Activated CD8-positive, alpha-beta memory T cell treated with anti-CD3 and anti-CD28 coated beads for 36 hours (primary cell): ENCODE data around the gene SLX4IP. TPM values are rescaled to one million over a fixed set of nuclear protein-coding genes. Genes with fewer than 3 reads are reported as not detected.

ENCODE experiments used
- CTCF ChIA-PET: fragments of 350-600 bp; sonication (Branson Sonifier 250); formaldehyde crosslinking; loops from one replicate; lab custom pipeline; 2021; ENCODE audit warnings: antibody characterized with exemption; lab: Charles Lee
- POLR2A ChIA-PET: fragments of 350-600 bp; sonication (Branson Sonifier 250); formaldehyde crosslinking; loops from one replicate; lab custom pipeline; 2021; ENCODE audit warnings: antibody characterized with exemption; lab: Charles Lee
- total RNA-seq, 2 experiments: library from RNA; stranded (reverse); gene quantifications; one replicate each; pipeline ENCODE4 v1.2.3, GENCODE V29; 2021

Gene SLX4IP
- total RNA-seq, 2 experiments from 2014 or later = 6.1 to 7.0 TPM

DNA sequence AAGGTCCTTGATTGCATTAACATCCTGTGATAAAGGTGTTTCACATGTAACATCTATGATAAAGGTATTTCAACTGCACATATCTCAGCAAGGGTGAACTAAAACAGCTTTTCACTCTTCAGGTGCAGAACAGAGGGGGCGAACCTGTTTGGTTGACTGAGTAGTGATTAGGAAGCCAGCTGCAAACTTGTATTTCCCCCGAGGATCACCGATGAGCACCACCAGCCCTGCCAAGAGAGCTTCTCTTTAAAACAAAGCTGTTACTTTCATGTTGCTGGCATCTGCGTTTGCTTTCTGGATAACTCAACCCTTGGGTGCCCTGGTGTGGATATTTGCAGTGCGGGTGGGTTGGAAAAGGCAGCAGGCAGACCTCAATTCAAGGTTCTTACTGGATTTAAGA lies 199.1 kb downstream of the SLX4IP start:
- ChIA-PET CTCF (no interaction called here), POLR2A (no interaction called here)

DNA sequence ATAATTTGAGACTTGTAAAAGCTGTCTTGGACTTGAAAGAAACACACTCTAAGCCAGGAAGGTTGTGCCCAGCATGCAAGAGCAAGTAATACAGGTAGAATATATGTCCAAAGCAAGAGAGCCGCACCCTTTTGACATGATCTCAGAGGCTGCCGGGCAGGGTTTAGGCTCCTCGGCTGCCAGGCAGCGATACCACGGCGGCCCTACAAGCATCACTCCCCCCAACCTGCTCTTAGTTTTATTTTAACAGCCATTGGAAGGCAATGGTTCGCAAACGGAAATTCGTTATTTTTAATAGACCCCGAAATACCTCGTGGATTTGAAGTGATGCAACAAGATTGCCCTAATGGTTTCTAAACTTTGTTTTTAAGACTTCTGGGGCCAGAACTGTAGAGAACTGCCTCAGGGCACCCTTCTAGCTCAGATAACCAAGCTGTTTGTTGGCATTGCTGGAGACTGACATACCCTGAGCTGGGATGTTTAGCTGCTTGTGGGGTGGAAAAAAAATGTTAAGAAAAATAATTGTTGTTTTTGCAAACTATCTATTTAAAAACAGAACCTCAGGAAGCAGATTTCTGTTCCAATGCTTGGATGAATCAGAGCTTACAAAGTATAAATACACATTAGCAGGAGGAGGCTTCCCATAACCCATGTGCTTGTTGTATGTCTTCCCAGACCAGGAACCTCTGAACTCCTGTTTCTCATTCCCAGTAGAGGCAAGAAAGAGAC lies 199.7 kb downstream of the SLX4IP start:
- POLR2A ChIA-PET = no interaction called here
- CTCF ChIA-PET = no interaction called here

DNA sequence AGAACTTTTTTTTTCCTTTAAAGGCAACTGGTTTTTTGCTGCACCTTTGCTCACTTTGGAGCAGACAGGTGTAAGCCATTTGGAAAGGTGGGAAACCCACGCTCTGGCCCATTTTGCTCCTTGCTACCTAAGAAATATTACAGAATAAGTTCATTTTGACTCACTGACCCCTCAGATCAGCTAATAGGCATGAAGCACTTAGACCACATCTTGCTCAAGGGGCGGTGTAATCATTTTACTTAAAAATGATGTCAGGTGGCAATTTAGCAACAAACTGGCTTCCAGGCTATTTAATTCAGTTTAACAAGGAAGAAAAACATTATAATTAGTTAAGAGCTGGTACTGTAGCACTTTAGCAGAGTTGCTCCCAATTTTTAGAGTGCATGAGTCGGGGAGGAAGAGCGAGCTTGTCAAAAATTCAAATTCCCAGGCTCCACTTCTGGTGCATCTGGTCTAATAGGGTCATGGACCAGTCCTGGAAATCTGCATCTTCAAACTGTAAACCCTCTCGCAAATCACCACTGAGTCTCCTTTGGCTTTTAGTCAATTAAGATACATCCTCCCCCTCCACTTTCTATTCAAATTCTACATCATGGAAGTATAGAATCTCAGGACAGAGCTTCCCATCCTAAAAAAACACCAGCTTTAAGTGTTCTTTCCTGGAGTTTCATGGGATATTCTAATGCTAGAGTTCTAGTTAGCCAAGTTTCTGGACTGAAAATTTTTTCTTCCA lies 200.5 kb downstream of the SLX4IP start:
- ChIA-PET POLR2A (no interaction called here), CTCF (no interaction called here)

DNA sequence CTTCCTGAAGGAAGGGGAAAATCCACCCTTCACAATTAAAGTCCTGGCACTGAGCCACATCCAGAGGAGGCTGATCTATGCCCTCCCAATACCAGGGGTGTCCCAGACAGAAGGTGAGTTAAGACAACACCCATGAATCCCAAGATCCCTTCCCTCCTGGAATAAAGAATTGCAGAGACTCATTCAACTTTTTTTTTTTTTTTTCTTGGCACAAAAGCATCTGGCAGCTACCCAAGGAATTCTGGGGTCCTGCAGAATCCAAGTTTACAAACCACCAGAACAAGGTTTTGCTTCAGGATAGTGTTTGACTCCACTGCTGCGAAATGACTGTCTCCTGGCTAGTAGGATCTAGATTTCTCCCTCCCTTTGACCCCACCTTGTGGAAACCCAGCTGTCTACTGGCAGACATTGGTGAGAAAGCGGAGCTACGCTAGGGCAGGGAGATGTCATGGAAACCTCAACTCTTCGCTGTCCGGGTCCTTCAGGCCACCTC lies 201.3 kb downstream of the SLX4IP start:
- ChIA-PET CTCF (interaction anchor here (0.7 kb wide), 1 partner anchor 301 kb away, joined by 4 read pairs; no protein-coding TSS in a partner anchor), POLR2A (no interaction called here)

DNA sequence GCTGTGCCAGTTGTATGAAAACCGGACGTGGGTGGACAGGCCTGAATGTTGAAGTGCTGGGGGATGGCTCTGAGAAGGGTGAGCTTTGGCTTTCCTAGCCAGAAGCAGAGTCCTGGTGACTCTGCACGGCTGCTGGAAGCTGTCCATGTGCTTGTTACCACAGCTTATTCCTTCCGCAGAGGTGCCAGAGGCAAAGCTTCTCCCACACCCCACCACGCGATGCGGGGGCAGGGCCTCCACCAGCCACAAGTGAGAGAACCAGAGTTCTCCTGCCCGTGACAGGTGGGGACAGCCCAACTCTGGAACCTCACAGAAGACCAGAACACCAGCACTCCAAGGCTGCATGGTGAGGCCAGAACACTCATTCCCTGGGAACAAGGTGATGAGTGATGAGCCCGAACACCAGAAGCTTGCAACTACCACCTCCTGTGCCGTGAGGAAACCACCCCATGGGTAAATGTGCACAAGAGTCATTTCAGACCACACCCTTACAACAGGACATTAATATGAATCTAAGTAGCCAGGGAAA lies 202.0 kb downstream of the SLX4IP start:
- POLR2A ChIA-PET = no interaction called here
- CTCF ChIA-PET = interaction anchor here (0.7 kb wide), 1 partner anchor 302 kb away, joined by 4 read pairs; no protein-coding TSS in a partner anchor

DNA sequence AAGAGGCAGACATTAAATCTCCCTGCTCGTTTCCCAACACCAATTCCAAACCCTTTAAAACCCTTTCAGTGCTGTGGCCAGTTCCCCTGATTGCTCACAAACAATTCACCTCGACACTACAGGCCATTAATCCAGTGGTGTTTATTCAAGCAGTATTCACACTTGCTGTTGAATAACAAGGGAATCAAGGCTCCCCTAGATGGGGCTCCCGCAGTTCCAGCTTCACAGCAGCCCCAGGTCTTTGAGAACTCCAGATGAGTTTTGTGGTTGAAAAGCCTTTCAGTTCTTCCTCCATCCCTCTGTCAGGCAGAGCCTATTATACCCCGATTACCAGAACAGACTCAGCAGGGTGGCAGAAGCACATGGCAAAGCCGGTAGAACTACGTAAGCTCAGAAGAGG lies 202.5 kb downstream of the SLX4IP start:
- CTCF ChIA-PET = no interaction called here
- POLR2A ChIA-PET = no interaction called here

DNA sequence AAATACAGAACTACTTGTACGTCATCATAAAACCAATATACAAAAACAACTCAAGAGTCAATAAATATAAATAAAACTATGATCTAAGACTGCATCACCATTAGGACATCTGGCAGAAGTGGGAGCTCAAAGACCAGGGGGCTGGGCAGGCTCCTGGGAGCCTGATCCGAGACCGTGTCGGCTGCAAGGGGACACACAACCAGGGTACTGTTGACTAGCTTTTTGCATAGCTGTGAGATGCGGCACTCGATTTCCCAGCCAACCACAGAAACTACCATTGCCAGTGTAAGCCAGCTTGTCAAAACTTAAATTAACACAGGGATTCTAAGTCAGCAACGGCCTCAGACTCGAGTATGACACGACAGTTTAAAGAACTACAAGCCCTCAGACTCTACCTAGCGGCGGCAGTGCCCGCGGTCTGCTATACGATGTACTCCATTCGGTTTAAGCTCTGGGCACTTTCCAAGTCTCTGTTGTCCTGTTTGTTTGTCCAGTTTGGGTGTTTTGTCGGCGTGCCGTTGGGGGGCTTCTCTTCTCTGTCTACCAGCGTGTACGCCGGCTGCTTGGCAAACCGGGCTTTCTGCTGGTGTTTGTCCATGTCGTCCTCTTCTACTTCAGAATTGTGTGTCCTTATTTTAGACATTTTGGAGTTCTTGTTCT lies 204.1 kb downstream of the SLX4IP start:
- ChIA-PET POLR2A (no interaction called here), CTCF (no interaction called here)

DNA sequence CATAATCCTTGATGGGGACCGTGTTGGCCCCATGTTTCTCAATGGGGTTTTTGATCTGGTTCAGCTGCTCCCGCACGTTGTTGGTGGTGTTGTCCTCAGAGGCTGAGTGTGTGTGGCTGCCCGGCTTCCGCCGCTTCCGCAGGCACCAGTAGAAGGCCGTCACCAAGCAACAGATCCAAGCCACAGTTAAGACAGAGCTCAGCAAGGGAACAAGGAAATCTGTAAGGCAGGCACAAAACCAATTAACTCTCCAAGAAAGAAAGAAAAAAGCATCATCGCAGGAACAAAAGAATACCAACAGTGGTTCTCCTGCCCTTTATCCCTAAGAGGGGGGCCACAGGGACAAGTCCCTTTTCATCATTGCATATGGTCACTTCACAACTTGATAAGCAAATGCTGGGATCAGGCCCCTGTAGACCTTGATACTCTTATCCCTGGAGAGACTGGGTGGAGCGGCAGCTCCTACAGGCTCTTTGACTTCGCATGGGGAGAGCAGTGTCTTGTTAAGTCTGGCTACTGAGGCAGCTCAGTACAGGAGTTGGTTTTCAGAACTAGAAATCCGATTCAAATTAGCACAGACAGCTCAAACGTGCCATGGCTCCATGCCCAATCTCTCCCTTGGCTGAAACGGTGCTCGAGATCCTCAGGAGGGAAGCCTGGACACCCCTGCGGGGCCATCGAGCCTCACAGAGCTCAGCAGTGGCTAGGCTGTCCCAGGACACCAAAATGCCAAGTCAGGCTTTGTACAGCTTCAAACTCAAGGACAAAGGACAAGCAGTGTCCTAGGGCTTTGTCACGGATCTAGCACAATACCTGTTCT lies 204.8 kb downstream of the SLX4IP start:
- POLR2A ChIA-PET = no interaction called here
- CTCF ChIA-PET = no interaction called here

DNA sequence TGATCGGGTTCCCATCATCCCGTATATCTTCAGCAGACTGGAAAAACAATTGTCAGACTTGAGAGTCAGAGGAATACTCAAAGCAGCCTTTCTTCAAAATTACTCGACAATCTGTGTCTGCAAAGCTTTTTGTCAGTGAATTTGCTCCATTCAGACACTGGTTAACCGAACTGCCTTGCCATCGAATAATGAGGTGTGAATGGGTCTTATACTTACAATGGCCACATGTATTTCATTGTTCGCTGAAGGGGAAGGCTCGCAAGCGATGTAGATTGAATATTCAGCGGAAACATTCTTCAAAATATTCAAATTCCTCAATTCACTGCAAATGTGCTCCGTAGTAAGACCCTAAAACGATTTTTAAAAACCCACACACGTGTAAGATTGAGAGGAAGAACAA lies 205.8 kb downstream of the SLX4IP start:
- ChIA-PET CTCF (interaction anchor here (0.6 kb wide), 1 partner anchor 101 kb away, joined by 4 read pairs; no protein-coding TSS in a partner anchor), POLR2A (no interaction called here)

DNA sequence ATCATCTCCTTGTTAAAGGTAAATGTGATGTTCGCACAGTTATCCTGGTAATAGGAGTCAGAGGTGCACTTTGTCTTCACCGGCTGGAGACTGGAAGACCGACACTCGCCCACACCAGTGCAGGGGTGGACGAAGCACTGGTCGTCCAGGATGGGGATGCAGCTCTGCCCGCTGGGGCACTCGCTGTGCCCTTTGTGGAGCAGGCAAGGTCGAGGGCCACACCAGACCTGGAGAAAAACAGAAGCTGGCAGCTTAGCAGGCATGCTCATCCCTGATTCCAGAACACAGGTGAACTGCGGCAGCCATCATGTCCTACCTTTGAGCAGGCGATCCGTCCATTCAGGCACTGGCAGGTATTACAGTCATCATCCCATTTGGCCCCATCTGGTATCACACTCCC lies 206.4 kb downstream of the SLX4IP start:
- ChIA-PET POLR2A (no interaction called here), CTCF (interaction anchor here (0.6 kb wide), 1 partner anchor 101 kb away, joined by 4 read pairs; no protein-coding TSS in a partner anchor)

DNA sequence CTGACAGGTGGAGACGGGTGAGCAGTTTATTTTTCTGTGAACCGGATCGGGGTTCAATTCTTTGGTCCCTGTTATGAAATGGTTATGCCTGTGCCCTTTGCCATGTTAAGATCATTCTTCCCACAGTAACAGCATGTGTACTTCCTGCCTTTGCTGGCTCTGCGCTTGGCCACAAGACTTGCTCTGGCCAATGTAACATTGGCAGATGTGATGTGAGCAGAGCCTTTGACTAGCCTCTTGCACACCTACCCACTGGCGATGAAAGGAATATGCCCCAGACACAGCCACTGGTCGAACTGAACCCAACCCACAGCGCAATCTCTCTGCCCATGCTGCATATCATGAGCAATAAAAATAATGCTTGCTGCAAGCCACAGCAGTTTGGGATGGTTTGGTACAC lies 206.8 kb downstream of the SLX4IP start:
- ChIA-PET CTCF (no interaction called here), POLR2A (no interaction called here)

DNA sequence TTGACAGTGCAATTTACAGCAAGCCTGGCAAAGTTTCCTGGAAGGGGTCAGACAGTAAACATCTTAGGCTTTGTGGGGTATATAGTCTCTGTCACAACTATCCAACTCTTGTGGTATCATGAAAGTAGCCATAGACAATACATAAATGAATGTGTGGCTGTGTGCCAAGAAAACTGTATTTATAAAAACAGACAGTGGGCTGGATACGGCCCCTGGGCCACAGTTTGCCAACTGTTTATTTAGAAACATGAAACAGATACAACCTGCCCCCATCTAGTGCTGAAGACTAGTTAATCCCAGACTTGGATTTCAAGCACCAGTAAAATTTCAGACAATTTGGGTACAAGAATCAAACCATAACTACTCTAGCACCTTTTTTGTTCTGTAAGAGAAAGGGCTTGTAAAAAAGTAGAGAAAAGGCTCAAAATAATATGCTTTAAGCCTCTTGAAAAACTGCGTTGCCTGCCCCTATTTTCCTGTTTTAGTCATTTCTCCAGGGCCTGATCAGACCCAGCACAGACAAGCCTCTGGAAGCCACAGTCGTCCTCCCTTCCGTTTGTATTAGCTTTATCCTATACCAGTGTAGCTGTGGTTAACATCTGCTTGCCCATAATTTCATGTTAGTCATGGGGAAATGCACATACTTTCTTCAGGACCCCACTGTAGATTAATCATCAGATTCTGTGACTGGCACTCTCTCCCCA lies 207.9 kb downstream of the SLX4IP start:
- ChIA-PET POLR2A (no interaction called here), CTCF (no interaction called here)

DNA sequence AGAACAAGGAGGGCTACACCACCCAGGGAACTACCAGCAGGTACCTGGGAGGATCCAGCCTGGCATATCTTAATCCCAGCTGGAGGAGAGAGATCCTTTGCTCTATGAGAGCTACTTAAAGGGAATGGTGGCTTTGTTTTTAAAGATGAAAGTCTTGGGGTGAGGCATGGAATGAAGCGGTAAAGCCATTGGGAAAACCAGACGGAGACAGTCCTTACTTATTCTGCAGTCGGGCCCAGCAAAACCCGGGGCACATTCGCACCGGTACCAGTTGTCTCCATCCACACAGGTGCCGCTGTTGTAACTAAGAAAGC lies 208.4 kb downstream of the SLX4IP start:
- ChIA-PET POLR2A (no interaction called here), CTCF (no interaction called here)

DNA sequence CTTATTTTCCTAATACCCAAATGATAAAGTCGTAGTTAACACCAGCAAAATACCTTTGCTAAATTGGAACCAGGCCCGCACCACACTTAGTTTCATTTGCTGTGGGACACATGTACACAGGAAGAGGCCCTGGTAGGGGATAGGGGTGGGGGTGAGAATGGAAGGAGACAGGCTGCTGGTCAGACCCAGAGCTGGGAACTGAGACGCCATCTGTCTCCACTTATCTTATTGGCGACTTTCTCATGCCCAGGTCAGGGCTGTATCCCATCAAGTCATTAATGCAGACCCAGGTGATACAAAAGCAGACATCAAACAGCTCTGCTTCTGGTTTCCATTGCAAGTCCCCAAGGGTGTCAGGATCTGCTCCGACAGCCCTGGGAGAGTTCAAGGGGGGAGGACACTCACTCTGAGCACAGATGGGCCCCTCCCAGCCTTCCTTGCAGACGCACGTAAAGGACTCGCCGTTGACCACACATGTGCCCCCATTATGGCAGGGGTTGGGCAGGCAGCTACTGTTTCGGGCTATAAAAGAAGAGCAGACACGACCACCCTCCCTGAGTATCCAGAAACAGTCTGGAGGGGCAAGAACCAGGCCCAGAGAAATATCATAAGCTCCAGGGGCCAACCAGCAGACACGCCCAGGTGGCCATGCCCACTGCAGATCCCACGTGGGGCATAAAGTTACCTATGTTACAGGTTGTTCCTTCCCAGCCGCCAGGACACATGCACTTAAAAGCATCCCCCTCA lies 209.5 kb downstream of the SLX4IP start:
- CTCF ChIA-PET = no interaction called here
- POLR2A ChIA-PET = no interaction called here

DNA sequence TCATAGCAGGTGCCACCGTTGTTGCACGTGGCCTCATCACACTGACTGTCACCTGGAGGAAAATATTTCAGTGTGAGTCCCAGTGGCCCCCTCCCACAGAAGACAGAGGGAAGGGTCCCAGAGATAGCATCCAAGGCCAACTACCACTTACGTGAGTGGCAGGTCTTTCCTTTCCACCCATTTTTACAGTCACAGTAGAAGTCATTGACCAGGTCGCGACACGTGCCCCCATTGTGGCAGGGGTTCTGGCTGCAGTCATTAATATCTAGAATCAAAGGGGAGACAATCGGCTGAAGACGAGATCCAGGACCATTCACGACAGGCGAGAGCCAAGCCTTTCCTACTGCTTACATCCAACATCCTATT lies 210.1 kb downstream of the SLX4IP start:
- POLR2A ChIA-PET = no interaction called here

DNA sequence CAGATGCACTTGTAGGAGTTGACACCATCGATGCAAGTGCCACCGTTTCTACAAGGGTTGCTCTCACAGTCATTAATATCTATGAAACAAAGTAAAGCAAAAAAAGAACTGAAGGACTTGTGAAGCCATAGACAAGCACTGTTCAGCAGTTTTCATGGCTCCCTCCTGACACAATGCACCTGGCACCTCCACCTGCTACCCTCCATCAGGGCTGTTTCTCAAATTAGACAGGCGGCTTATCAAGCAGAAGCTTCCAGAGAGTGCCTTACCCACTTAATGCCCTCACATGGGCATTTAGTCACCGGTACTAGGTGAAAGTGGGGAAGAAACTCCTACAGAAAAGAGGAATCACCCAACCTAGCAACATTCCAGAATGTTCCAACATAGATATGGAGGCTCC lies 210.9 kb downstream of the SLX4IP start:
- CTCF ChIA-PET = no interaction called here
- POLR2A ChIA-PET = no interaction called here

More for the DNA sequence above, 210.1 kb downstream of the SLX4IP start:
- CTCF ChIA-PET = no interaction called here

DNA sequence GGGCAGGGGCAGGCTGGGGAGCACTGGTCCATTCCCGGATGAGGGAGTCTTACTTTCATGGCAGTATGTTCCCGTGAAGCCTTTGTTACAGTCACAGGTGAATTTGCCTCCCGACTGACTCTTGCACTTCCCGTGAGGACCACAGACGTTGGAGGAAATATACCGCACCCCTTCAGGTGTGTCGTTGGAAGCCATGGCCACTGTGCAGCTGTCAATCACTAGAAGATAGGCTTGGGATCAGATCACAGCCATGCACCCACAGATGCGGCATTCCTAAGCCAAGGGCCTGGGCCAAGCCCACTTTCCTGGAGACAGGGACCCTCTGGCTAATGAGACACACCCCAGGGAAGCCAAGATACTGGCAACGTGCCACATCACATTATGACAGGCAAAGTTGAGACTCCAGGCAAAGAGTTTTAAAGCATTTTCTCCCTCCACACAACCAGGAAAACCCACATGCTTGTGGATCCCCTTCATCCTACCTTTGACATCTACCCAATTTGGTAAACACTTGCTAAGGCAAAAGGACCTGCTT lies 211.8 kb downstream of the SLX4IP start:
- POLR2A ChIA-PET = no interaction called here
- CTCF ChIA-PET = no interaction called here

DNA sequence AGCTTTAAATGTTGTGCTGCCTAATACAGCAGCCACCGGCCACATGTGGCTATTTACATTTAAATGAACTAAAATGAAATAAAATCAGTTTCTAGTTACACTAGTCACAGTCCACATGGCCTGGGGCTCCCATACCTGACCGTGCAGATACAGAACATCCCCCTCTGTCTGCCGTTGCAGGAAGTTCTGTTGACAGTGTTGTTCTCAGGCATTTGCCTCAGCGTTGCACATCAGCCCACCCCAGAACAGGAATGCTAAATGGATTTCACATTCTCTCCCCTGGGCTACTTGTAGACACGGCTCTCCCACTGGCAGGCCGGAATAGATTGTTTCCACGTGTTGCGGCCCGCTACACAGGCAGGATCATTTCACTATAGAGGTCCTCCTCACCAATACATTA lies 212.4 kb downstream of the SLX4IP start:
- CTCF ChIA-PET = no interaction called here
- POLR2A ChIA-PET = no interaction called here
